SK-N-MC (cell line): ENCODE results near the gene ZNF793.

Source experiments
- EZH2 ChIP-seq: fragments of 200-600 bp; sonication (generic); IDR thresholded peaks from one replicate; pipeline ENCODE4 v1.6.1; 2017; ENCODE audit warnings: antibody characterized with exemption
- POLR2AphosphoS5 ChIP-seq: IDR thresholded peaks from 2 replicates; pipeline ENCODE4 v1.6.1; 2012; ENCODE audit warnings: mild to moderate bottlenecking, low read depth, low read length, borderline replicate concordance

GRCh38 chr19:37468961-37469777 is 37.6 kb upstream of the ZNF793 start, which contains the start of gene ZNF570:
- TF ChIP-seq POLR2AphosphoS5 (peak; percentile 70; the same call in 1 of the 2 replicates), EZH2 (no peak)
